Suppressor macrophage (primary cell): Measurements from ENCODE around the gene SPSB1.

Source experiments
- DNase-seq, 4 experiments: peaks; one replicate each; pipeline ENCODE4 v3.0.0-alpha.2; 2020 to 2022
- total RNA-seq, 17 experiments: gene quantifications; one replicate each; lab custom pipeline; 2026; ENCODE audit warnings: mixed read lengths in 6 of 17, inconsistent platforms in 3 of 17; lab: John Stamatoyannopoulos, UW

SPSB1 gene
- 33.1 to 246 (median 88.7) reads per million in 17 experiments for total RNA-seq

DNA sequence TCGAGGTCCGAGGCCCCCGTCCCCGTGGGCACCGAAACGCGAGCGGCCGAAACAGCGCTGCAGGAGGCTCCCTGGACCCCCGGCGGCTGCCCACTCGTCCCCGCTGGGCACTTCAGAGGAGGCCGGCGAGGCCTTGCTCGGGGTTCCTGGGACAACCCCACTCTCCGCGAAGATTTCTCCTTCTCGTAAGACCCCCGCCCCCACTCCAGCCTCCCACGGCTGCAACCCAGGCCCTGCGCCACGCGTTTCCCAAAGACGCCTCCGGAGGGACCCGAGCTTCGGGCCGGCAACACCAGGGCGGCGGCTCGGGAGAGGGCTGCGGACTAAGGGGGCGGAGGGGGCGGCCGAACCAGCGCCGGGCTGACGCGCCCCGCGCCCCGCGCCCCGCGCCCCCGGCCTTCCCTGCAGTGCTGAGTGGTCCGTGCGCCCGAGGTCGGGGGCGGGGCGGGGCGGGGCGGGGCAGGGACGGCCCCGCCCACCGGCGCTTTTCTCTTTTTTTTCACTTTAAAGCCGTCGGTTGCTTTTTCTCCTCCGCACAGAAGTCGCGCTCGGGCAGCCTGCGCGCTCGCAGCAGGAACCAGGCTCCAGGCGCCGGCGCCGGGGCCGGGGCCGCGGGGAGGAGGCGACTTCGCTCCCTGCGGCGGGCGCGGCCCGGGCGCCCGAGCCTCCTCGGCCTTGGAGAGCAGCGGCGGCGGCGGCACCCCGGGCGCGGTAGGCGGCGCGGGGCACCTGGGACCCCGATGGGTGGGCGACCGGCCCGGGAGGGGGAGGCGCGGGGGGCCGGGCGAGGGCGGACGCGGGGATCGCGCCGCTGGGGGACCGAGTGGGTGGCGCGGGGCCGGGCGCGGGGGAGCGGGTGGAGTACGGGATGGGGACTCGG, at the start of gene SPSB1:
TSS of gene SPSB1 (plus strand) at position 534 of the 880 bp plus-strand sequence. CDS start 62,998 bp downstream, outside the sequence.
- DNase-seq, result peak; percentile 88 to 93 (median 92)

DNA sequence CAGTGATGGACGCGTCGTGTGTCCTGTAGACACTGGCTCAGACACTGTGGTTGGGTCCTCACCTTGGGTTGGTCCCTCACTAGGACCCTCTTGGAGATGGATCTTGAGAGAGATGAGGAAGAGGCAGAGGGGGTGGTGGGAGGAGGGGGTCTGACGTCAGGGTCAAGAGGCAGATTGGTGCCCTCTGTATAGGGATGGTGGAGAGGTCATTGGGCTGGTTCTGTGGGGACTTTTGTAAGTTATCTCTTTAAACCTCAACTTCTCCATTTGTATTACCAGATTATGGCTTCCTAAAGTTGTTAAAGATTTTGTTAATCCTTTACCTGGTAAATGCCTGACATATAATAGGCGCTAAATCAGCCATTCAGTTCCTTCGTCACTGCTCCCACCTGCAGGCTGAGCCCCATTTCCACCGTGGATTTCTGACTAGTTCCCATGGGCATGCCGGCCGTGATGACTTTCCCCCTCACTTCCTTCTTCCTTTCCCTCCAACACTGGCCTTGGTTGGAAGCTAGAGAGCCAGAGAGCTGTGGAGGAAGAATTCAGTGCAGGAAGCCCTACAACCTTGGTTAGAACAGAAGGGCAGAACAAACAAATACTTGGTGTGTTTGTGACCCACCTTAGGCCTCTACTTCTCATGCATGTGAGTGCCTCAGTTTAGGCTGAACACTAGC, 49.5 kb upstream of the SPSB1 start:
- DNase-seq, result peak; percentile 32 to 61 (median 46)

- peak in 3 of 4 experiments; percentile 64 to 70 (median 65) for DNase-seq
Observed at GRCh38 chr1:9244501-9245229, 48.0 kb upstream of the SPSB1 start.

DNA sequence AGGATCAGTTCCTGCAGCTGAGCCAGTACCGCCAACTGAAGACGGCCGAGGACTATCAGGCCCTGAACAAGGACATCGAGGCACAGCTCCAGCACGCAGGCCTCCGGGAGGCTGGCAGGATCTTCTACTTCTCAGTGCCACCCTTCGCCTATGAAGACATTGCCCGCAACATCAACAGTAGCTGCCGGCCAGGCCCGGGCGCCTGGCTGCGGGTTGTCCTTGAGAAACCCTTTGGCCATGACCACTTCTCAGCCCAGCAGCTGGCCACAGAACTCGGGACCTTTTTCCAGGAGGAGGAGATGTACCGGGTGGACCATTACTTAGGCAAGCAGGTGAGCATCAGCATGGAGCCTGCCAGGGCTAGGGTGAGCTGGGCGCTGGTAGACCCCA, 47.5 kb upstream of the SPSB1 start:
- no peak for DNase-seq

DNA sequence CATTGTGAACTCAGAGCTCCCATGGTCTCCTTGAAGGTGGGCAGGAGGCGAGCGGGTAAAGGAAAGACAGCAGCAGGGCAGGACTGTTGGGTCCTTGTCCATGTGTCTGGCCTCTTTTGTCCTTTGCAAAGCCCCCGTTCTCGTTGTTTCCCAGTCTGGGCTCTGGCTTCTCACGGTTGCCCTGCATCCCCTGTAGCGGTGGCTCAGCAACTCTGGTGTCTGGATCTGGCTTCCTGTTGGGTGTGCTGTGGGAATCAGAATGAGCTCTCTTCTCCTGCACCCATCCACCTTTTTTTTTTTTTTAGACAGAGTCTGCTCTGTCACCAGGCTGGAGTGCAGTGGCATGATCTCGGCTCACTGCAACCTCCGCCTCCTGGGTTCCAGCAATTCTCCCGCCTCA, 47.0 kb upstream of the SPSB1 start:
- no peak for DNase-seq

GRCh38 chr1:9246215-9246614, 46.5 kb upstream of the SPSB1 start:
- DNase-seq, result no peak

GRCh38 chr1:9246841-9247785, 45.6 kb upstream of the SPSB1 start:
- DNase-seq, result no peak

- DNase-seq, result no peak
Observed at GRCh38 chr1:9247894-9248293, 44.8 kb upstream of the SPSB1 start.

DNA sequence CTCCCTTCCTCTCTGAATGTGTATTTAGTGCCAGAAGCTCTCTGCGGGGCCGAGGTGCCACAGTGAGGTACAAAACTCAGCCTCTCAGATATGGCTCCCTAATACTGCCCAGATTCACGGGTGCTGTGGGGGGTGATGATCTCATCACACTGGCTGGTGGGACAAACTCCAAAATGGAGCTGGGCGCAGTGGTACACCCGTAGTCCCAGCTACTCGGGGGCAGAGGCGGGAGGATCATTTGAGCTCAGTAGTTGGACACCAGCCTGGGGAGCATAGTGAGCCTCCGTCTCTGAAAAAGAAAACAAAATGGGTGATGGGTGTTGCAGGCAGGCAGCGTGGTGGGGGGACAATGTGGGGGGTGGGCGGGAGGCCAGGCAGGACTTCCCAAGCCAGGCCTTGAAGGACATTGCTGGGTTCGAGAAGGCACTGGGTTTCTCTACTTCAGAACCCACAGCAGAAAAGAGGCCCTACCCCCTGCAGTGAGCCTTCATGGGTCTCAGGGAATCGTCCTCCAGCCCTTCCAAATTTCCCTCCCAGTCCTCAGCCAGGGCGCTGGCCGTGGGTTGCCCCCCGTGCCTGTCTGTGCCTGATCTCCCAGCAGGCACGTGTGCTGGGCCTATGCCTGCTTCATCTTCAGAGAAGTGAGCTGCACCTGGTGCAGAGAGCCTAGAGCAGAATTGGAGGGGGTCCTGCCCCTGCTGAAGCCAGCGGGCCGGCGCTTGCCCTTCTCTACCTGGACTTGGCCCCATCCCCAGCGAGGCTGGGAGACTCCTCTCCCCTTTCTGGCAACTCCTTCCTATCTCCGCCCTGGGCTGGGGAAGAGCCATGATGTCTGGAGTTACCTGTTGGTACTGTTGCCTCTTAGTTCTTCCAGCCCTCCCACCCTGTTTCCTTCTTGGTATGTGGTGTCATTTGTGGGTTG, 44.1 kb upstream of the SPSB1 start:
- DNase-seq, result no peak

GRCh38 chr1:9249263-9249533, 43.5 kb upstream of the SPSB1 start:
- DNase-seq, result no peak

DNA sequence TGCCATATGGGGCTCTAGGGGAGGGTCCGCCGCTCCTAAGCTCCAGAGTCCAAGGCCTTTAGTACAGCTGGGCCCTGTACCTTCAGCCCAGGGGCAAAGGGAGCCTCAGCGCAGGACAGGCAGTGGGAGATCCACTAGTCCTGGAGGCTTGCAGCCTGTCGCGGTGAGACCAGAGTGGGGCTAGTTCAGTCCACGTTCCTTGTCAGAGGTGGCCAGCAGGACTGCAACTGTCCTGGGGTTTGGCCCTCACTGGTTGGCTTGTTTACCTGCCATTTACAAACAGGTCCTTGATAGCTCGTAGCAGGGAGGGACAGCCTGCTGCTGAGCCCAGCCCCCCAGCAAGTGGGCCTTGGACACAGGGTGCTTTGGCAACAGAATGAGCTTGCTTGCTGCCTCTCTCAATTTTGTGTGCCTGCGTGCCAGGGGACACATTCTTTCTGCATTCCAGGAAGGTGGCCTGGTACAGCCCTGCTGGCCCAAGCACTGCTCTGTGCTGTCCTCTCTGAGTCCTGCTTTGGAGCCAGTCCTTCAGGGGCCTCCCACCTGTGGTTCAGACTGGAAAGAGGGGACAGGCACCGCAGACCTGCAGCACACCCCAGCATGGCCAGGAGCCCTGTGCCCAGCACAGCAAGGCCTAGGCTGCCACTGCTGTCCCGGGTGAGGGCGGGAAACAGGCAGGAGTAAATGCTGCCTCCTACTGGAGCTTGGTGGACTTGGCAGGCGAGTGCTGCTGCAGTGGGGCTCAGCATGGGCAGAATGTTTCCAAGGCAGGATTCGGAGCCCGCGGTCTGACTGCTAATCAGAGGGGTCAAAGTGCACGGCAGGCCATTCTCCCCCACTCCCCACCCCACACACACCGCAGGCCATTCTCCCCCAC, 42.9 kb upstream of the SPSB1 start:
- DNase-seq, result peak; percentile 68 to 82 (median 72)

DNA sequence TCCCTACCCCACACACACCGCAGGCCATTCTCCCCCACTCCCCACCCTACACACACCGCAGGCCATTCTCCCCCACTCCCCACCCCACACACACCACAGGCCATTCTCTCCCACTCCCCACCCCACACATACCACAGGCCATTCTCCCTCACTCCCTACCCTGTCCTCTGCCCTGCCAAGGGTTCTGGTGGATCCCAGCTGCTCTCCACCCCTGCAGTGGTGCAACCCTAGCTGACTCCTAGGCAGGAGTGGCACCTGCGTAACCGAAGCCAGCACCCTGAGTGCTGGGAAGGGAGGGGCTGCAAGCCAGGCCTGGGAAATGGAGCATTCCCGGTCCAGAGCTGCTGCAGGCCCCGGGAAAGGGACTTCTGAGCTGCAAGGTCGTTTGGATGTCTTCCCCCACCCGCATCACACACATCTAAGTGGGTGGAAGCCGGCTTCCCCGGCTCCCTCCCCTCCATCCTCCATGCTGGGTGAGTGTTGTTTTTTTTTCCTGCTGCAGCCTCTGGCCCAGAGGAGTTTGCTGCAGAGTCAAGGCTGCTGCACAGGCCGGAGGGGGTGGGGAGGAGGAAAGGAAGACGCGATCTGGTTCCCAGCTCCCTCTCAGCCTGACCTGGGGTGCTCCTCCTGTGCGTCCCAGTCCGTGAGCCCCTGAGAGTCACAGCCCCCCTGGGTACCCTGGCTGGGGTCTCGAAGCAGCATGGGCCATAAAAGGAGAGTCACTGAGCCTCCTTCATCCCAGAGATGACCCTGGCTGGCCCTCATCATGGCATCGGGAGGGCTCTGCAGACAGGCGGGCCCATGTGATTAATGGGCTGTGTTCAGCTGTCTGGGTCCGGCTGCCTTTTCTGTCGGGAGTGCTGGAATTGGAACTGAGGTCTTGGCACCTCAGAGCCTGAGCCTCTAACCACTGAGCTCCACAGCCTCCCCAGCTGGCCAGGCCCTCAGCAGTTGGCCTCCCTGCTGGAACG, 42.0 kb upstream of the SPSB1 start:
- DNase-seq, result no peak

GRCh38 chr1:9251501-9251900, 41.2 kb upstream of the SPSB1 start:
- DNase-seq, result no peak

DNA sequence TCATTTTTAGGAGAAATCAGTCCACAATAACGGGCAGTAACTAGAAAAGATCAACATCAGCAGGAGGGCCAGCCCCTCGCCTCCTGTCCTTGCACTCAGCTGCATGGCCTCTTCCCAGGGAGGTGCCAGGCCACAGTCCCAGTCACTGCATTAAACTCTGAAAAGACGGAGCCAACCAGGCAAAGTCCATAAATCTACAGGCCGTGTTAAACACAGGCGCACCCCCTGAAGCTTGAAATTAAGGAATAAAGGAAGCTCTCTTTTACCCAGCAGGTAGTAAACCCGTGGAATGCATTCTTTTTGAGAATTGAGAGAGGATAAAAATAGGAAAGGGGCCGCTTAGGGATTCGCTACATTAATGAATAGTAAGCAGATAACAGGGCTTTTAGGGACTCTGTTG, 39.7 kb upstream of the SPSB1 start:
- DNase-seq, result no peak

DNA sequence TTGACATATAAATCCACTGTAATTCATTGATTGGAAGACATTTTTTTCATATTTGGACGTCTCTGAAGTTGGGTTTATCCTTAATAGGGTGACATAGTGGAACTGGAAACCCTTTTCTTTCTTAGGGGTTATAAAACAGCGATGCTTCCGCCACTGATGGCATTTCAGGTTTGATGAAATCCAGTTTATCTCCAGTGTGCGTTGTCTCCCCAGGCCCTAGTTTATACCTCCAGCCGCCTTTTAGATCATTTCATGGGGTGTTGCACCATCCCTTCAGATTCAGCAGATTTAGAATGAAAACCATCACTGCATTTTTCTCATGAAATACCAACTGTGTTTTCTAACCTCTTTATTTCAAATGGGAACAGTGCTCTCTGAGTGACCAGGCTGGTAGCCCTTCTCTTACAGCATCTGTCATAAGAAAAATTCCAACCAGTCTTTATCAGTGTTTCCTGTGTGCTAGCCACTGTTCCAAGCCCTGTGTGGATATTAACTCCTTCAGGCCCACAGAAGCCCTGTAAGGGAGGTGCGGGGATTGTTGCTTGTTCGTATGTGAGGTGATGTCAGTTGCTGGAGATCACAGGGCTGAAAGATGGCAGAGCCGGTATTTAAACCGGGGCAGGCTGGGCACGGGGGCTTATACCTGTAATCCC, 39.1 kb upstream of the SPSB1 start:
- no peak for DNase-seq

GRCh38 chr1:9256332-9256731, 36.4 kb upstream of the SPSB1 start:
- no peak for DNase-seq

DNA sequence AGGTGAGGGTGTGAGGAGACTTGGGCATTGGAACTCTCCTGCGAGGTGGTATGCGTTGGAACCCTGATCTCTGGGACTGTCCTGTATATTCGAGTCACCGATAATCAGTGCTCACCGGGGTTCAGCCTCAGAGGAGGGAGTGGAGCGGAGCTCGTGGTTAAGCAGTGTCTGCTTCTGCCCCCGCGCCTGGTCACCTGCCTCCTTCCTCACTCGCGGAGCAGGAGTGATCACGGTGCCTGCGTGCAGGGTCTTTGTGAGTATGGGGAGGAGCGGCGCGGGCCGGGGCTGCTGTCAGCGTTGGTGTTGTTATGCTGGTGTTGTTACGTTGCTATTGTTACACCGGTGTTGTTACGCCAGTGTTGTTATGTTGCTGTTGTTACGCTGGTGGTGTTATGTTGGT, 34.8 kb upstream of the SPSB1 start:
- DNase-seq, result no peak

DNA sequence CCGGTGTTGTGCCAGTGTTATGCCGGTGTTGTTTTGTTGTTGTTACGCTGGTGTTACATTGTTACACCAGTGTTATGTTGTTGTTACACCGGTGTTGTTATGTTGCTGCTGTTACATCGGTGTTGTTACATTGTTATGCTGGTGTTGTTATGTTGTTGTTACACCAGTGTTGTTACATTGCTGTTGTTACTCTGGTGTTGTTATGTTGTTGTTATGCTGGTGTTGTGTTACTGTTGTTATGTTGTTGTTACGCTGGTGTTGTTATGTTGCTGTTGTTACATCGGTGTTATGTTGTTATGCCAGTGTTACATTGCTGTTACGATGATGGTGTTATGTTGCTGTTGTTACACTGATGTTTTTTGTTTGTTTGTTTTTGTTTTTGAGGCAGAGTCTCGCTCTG, 34.1 kb upstream of the SPSB1 start:
- no peak for DNase-seq
